ENCODE measurements around the gene LRRC74B. TPM values are rescaled to one million over a fixed set of nuclear protein-coding genes. Genes with fewer than 3 reads are reported as not detected.

The LRRC74B gene
- total and polyA plus RNA-seq, 2 experiments from 2014 or later: not detected

DNA sequence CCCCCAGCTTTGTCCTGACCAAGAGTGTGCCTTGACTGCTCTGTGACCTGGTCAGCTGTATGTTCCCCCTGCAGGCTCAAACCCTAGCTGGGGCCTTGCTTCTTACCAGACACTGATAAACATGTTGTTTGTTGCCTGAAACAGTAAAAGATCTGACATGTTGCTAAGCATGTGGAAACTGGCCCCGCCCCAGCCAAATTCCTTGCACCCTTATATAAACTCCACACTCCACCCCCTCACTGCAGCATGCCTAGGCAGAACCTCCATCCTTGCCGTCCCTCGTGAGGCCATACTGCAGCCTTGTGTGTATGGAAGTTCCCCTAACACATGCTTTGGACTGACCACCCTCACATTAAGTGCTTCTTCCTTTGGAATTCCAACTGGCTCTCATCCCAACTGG, 27.3 kb downstream of the LRRC74B start:
- H3K27ac ChIP-seq: no peak overlapping the region
- no peaks in the 10 kb centered on the region for H3K27me3 ChIP-seq (replicated peaks; ENCODE audit: insufficient read depth)
- no peak overlapping the region for H3K4me3 ChIP-seq
- no peaks in the 10 kb centered on the region for H3K9me3 ChIP-seq (ENCODE audit: low read depth)
- H3F3A ChIP-seq (ENCODE audit: insufficient read depth): peaks cover 10% of the 10 kb centered on the region; the same call in 1 of the 2 replicates
- no peaks in the 10 kb centered on the region for H3K36me3 ChIP-seq (ENCODE audit: low read depth)
- no peak overlapping the region for H2AFZ ChIP-seq
- H3K9me2 ChIP-seq (ENCODE audit: insufficient read depth): no peaks in the 10 kb centered on the region
- H3K4me1 ChIP-seq (ENCODE audit: insufficient read depth): peaks cover 10% of the 10 kb centered on the region
- in situ Hi-C loops (cut with MboI): no loop called here
- H3K4me2 ChIP-seq (ENCODE audit: unreplicated experiment): no peak overlapping the region
- H4K20me1 ChIP-seq (ENCODE audit: insufficient read depth): no peaks in the 10 kb centered on the region
- TF ChIP-seq EZH2 (IDR thresholded peaks at IDR 0.05; ENCODE audit: insufficient read depth, poor library complexity, severe bottlenecking) (no peak), EZH2phosphoT487 (IDR thresholded peaks at IDR 0.05; ENCODE audit: insufficient read depth, low read depth) (no peak)
- H3K79me2 ChIP-seq (ENCODE audit: insufficient read depth): no peaks in the 10 kb centered on the region
- DNase-seq: no peak
- 92 to 100% methylated on average over 3 of the region's 3 CpGs for WGBS, 2 experiments (ENCODE audit: low coverage in 1 of 2, low lambda C conversion rate in 2 of 2, missing lambda C conversion rate in 2 of 2)
- no peak overlapping the region for H3K9ac ChIP-seq

DNA sequence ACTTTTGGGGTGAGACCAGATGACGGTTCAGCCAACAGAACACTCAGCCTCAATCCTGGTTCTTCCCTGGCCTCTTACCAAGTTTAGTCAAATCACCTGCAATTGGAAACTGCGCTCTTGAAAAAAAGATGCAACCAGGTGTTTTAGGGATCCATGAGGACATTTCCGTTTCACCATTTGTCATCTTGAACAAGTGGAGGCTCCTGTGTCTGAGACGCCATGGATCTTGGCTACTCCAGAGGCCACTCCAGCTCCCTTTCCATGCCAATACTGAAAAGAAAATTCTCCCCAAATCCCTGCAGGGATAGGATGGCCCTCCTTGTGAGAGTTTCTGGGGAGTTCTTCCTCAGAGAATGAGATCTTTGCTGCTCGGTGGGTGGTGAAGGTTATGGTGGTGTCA, 27.7 kb downstream of the LRRC74B start:
- peak overlapping the region; percentile 52; the same call in 1 of the 2 replicates for H3K27ac ChIP-seq
- 88 to 96% methylated on average over 5 of the region's 5 CpGs for WGBS, 2 experiments (ENCODE audit: low coverage in 1 of 2, low lambda C conversion rate in 2 of 2, missing lambda C conversion rate in 2 of 2)
- no peaks in the 10 kb centered on the region for H3K9me2 ChIP-seq (ENCODE audit: insufficient read depth)
- DNase-seq: no peak
- TF ChIP-seq EZH2phosphoT487 (IDR thresholded peaks at IDR 0.05; ENCODE audit: insufficient read depth, low read depth): no peak
- no peak for TF ChIP-seq EZH2 (IDR thresholded peaks at IDR 0.05; ENCODE audit: insufficient read depth, poor library complexity, severe bottlenecking)
- H3F3A ChIP-seq (ENCODE audit: insufficient read depth): peaks cover 10% of the 10 kb centered on the region; the same call in 1 of the 2 replicates
- no peaks in the 10 kb centered on the region for H3K36me3 ChIP-seq (ENCODE audit: low read depth)
- no peaks in the 10 kb centered on the region for H3K27me3 ChIP-seq (replicated peaks; ENCODE audit: insufficient read depth)
- no peak overlapping the region for H3K4me2 ChIP-seq (ENCODE audit: unreplicated experiment)
- in situ Hi-C loops (cut with MboI): no loop called here
- H3K9me3 ChIP-seq (ENCODE audit: low read depth): no peaks in the 10 kb centered on the region
- H3K4me3 ChIP-seq: no peak overlapping the region
- no peak overlapping the region for H3K9ac ChIP-seq
- H3K79me2 ChIP-seq (ENCODE audit: insufficient read depth): no peaks in the 10 kb centered on the region
- no peak overlapping the region for H2AFZ ChIP-seq
- H4K20me1 ChIP-seq (ENCODE audit: insufficient read depth): no peaks in the 10 kb centered on the region
- H3K4me1 ChIP-seq (ENCODE audit: insufficient read depth): peaks cover 10% of the 10 kb centered on the region

DNA sequence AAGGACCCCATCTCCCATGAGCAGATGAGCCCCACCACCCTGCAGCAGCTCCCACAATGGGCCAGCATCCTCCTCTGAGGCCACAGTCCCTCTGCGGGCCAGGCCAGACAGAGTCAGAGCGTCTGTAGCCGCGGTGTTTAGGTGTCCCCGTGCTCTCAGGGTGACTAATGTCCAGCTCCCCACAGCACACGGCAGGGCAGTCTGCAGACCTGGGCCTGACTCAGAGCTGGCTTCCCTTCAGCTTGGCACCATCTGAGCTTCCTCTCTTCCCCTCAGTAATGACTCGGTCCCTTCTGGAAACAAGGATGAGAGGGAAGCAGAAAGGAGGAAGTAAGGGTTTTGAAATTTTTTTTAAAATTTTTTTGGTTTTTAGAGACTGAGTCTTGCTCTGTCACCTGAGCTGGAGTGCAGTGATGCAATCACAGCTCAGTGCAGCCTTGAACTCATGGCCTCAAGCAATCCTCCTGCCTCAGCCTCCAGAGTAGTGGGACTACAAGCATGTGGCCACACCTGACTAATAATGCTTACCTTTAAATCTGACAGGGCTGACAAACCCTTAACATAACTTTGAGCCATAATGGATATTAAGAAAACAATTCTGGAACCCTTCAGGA, 28.5 kb downstream of the LRRC74B start:
- peak overlapping the region; percentile 52; the same call in 1 of the 2 replicates for H3K27ac ChIP-seq
- no peaks in the 10 kb centered on the region for H3K9me2 ChIP-seq (ENCODE audit: insufficient read depth)
- 1 to 4% methylated on average over 7 of the region's 7 CpGs for WGBS, 2 experiments (ENCODE audit: low coverage in 1 of 2, low lambda C conversion rate in 2 of 2, missing lambda C conversion rate in 2 of 2)
- H3K79me2 ChIP-seq (ENCODE audit: insufficient read depth): no peaks in the 10 kb centered on the region
- peaks cover 10% of the 10 kb centered on the region; the same call in 1 of the 2 replicates for H3F3A ChIP-seq (ENCODE audit: insufficient read depth)
- H4K20me1 ChIP-seq (ENCODE audit: insufficient read depth): no peaks in the 10 kb centered on the region
- H3K9ac ChIP-seq: no peak overlapping the region
- no peaks in the 10 kb centered on the region for H3K27me3 ChIP-seq (replicated peaks; ENCODE audit: insufficient read depth)
- TF ChIP-seq EZH2 (IDR thresholded peaks at IDR 0.05; ENCODE audit: insufficient read depth, poor library complexity, severe bottlenecking): no peak
- no peak for TF ChIP-seq EZH2phosphoT487 (IDR thresholded peaks at IDR 0.05; ENCODE audit: insufficient read depth, low read depth)
- DNase-seq: peak; percentile 96
- no peaks in the 10 kb centered on the region for H3K9me3 ChIP-seq (ENCODE audit: low read depth)
- H3K4me1 ChIP-seq (ENCODE audit: insufficient read depth): peaks cover 10% of the 10 kb centered on the region
- H3K4me3 ChIP-seq: no peak overlapping the region
- H3K4me2 ChIP-seq (ENCODE audit: unreplicated experiment): peak overlapping the region; percentile 18
- H2AFZ ChIP-seq: no peak overlapping the region
- in situ Hi-C loops (cut with MboI): no loop called here
- H3K36me3 ChIP-seq (ENCODE audit: low read depth): no peaks in the 10 kb centered on the region

DNA sequence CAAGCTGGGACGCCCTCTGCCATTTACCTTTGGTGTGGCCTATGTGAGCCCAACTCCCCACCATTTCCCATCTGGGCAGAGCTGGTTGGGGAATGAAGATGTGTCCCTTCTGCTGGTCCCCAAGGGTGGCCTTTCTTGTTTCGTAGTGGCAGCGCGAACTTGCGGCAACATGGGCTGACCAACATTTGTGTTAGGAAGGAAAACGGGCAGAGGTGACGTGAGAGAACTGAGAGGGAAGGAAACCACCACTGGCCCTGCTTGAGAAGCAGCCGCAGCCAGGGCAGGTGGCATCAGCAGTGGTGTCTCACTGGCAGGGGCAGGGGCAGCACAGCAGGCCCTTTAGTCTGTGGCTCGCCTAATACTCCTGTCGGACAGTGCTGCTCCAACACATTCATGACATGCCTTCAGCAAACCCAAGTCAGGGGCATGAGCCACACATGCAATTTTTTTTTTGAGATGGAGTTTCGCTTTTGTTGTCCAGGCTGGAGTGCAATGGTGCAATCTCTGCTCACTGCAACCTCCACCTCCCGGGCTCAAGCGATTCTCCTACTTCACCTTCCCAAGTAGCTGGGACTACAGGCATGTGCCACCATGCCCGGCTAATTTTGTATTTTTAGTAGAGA, 29.9 kb downstream of the LRRC74B start:
- H3K4me2 ChIP-seq (ENCODE audit: unreplicated experiment): no peak overlapping the region
- H3K27ac ChIP-seq: no peak overlapping the region
- H3K9me2 ChIP-seq (ENCODE audit: insufficient read depth): no peaks in the 10 kb centered on the region
- H3K4me1 ChIP-seq (ENCODE audit: insufficient read depth): peaks cover 10% of the 10 kb centered on the region
- 91 to 92% methylated on average over 13 to 14 of the region's 14 CpGs for WGBS, 2 experiments (ENCODE audit: low coverage in 1 of 2, low lambda C conversion rate in 2 of 2, missing lambda C conversion rate in 2 of 2)
- H3K9ac ChIP-seq: no peak overlapping the region
- no peaks in the 10 kb centered on the region for H3K9me3 ChIP-seq (ENCODE audit: low read depth)
- H3K79me2 ChIP-seq (ENCODE audit: insufficient read depth): no peaks in the 10 kb centered on the region
- H3K4me3 ChIP-seq: no peak overlapping the region
- H3K36me3 ChIP-seq (ENCODE audit: low read depth): no peaks in the 10 kb centered on the region
- H4K20me1 ChIP-seq (ENCODE audit: insufficient read depth): no peaks in the 10 kb centered on the region
- DNase-seq: no peak
- TF ChIP-seq EZH2phosphoT487 (IDR thresholded peaks at IDR 0.05; ENCODE audit: insufficient read depth, low read depth): no peak
- H3F3A ChIP-seq (ENCODE audit: insufficient read depth): peaks cover 10% of the 10 kb centered on the region; the same call in 1 of the 2 replicates
- H3K27me3 ChIP-seq (replicated peaks; ENCODE audit: insufficient read depth): no peaks in the 10 kb centered on the region
- in situ Hi-C loops (cut with MboI): loop anchor here (25.0 kb wide), 1 partner anchor 487 kb away; the partner anchor contains the start of genes RIMBP3C and UBE2L3
- H2AFZ ChIP-seq: no peak overlapping the region
